Measurements from ENCODE around the gene MORC2.

Gene MORC2

GRCh38 chr22:30949934-30950660 is 18.5 kb downstream of the MORC2 start:
- no peak for DNase-seq

- DNase-seq = no peak
These were observed 19.6 kb downstream of the MORC2 start for GRCh38 chr22:30948930-30949342.

- DNase-seq = peak in 2 of 51 donors; percentile 49 to 66
These were observed 20.6 kb downstream of the MORC2 start for GRCh38 chr22:30947816-30948454.

DNA sequence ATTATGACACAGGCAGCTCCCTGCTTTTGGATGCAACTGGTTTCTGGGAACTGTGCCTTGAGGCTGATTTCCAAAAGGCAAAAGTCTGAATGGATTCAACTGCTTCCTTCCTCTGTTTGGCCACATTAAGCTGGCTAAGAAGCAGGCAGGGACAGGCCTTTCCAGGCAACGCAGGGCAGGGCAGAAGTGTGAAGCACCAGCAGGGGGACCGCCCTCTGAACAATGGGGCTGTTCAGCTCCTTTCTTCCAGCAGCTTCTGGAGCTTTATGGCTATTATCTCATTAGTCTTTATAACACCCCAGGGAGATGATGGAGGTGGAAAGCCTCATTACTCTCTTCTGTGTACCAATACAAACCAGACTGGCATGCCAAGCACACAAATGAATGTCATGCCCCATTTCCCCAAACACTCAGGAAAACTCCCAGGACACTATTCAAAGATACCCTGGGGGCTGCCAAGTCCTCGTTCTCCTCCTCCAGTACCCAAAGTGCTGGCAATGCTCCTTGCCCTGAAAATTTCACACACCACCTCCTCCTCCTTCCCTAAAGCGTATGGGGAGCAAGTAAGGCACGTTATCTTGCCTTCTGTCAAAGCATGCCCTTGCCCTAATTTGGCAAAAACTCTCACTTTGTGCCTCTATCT is 21.3 kb downstream of the MORC2 start:
- DNase-seq = peak in 41 of 51 donors; percentile 13 to 82 (median 56)

GRCh38 chr22:30946354-30946753 is 22.2 kb downstream of the MORC2 start:
- no peak for DNase-seq

GRCh38 chr22:30945653-30946052 is 22.9 kb downstream of the MORC2 start:
- no peak for DNase-seq

DNA sequence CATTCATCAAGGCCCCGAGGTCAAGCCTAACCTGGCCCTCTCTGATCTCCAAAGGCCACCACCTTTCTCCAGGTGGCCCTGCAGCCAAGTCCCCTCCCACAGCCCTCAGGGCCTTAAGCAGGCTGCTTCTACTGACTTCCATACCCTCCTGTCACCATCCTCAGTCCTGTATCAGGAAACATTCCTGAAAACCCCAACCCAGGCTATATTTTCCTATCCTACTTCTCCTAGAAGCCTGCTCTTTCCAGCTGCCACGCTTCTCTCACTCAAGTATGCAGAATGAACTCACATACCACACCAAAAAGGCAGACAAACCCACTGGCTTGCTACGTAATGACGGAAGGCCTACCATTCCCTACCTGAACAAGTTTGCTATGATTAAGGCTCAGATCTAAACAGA is 23.6 kb downstream of the MORC2 start:
- DNase-seq = no peak

- DNase-seq = no peak
These were observed 25.2 kb downstream of the MORC2 start for GRCh38 chr22:30943368-30943767.

- no peak for DNase-seq
These were observed 27.2 kb downstream of the MORC2 start for GRCh38 chr22:30941363-30941740.

DNA sequence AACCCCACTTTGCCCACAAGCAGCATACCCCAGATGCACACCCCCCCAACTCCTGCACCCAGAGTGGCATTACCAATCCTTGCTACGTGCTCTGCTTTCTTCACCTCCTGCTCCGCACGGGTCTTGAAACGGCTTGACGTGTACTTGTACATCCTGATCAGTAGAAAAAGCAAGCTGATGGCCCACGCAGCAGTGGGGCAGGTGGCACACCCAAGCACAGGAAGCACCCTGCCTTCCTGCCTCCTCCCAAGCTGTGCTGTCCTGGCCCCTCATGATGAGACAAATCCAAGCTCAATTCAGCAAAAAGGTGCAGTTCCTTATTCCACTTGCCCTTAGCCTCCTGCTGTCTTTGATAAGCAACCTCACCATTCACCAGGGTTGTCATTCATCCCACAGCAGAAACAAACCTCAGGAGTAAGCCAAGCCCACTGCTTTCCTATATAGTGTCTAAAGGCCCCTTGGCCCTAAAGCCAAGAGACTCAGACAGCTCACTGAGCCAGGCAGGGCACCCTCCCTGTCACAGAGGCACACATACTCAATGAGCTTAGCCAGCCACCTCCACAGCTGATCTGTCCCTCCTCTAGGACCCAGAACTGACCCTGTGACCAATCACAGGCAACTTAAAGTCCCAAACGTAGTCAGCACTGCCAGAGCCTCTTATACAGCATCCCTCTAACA is 27.8 kb downstream of the MORC2 start:
- no peak for DNase-seq

- DNase-seq = no peak
These were observed 34.5 kb downstream of the MORC2 start for GRCh38 chr22:30934053-30934452.

- DNase-seq = no peak
These were observed 35.1 kb downstream of the MORC2 start for GRCh38 chr22:30933457-30933856.

GRCh38 chr22:30932661-30933060 is 35.9 kb downstream of the MORC2 start:
- no peak for DNase-seq

DNA sequence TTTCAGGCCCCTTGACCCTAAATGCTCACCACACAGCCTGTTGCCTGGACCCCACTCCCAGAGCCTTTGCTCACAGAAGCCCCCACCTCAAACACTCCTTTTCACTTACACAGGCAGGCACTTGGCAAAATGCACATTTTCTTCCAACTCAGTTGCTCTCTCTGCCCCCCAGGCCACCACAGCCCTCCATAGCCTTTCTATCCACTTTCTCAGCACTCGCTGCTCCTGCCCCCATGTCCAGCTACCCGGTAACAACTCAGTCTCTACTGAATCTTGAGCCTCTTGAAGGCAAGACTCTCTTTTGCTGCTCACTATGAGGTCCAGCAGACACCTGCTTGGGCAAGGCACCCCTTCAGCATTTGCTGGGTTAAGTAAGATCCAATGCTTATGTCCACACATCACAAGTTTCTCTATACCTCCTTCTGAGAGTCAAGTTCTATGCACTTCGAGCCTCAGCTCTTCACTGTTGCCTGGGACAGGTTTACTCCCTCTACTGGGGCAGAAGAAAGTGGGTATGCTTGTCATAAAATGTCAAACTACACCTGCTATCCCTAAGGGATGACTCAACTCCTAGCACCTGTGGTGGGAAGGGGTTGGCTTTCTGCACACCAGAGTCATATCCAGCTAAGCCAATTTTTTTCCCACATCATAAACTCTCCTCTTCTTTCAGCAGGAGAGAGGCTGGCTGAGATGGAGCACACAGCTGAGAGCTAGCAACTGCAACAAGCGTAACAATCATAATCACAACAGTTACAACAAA is 36.9 kb downstream of the MORC2 start:
- no peak for DNase-seq

DNA sequence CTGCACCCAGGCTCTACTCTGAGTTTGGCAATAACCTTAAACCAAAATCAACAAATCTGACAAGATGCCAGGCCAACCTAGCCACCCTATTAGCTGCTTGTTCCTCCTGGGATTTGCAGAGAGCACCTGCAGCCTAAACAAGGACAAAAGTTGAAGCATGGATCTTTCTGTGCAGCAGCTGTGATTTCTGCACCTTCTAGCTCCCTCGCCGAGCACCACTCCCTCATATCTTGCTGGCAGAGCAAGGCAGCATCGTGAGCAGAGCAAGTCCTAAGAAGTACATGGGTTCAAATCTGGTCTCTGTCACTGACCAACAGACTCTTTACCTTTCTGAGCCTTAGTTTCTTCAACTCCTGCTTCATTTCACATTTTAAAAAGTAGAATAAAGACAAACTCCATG is 38.3 kb downstream of the MORC2 start:
- no peak for DNase-seq

DNA sequence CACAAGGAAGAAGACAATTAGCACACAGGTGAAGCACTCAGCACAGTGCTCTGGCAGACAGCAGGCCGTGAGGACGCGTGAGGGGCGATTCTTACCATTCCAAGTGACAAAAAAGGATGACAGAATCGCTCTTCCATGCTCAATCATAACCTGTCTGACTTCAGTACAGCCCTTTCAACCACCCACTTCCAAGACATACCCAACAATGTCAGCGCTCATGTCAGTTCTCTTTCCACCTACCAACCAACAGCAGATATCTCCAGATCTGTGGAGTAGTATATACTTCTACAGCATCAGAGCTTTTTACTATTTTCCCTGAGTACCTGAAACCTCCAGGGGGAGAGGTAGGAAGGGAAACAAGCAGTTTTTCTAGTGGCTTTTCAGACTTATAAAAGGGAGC is 40.2 kb downstream of the MORC2 start:
- DNase-seq = no peak

GRCh38 chr22:30927806-30928205 is 40.8 kb downstream of the MORC2 start:
- DNase-seq = no peak

- no peak for DNase-seq
These were observed 41.9 kb downstream of the MORC2 start for GRCh38 chr22:30926706-30927105.

DNA sequence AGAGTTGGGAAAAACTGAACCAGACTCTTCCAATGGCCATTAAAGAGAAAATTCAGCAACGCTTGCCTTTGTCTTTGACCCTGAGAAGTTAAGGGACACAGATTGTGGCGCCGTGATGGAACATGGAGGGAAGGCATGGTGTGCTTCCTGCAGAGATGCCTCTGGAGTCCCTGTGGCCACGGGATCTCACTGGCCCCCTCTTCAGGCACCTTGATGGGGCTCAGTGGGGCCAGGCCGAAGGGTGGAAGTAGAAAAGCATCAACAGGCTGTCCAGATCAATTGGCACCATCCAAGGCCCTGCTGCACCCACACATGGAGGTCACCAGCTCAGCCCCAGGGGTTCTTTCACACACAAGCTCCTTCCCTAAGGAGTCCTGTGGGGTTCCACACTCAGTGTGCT is 42.9 kb downstream of the MORC2 start:
- DNase-seq = no peak

GRCh38 chr22:30923168-30923900 is 45.2 kb downstream of the MORC2 start:
- DNase-seq = no peak

GRCh38 chr22:30922151-30922611 is 46.4 kb downstream of the MORC2 start:
- peak in 27 of 51 donors; percentile 6 to 49 (median 21) for DNase-seq
